ENCODE data around the gene AHSG.

DNA sequence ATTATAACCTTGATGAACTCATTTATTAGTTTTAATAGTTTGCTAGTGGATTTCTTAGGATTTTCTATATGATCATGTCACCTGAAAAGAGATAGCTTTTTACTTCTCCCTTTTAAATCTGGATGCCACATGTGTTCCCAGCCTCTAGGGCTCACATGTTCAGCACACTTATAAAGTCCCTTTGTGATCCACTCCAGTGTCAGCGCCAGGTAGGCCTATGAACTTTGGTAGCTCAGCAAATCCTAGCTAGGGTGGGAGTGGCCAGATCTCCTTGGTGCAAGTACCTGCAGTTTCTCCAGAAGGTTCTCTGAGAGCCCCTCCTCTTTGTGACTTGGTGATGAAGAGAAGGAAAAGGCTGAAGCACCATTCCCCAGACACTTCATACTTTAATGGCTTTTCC lies 36.0 kb downstream of the AHSG start:
- TF ChIP-seq POLR2A (IDR thresholded peaks at IDR 0.05) = no peak
- TF ChIP-seq, protein P1, sequence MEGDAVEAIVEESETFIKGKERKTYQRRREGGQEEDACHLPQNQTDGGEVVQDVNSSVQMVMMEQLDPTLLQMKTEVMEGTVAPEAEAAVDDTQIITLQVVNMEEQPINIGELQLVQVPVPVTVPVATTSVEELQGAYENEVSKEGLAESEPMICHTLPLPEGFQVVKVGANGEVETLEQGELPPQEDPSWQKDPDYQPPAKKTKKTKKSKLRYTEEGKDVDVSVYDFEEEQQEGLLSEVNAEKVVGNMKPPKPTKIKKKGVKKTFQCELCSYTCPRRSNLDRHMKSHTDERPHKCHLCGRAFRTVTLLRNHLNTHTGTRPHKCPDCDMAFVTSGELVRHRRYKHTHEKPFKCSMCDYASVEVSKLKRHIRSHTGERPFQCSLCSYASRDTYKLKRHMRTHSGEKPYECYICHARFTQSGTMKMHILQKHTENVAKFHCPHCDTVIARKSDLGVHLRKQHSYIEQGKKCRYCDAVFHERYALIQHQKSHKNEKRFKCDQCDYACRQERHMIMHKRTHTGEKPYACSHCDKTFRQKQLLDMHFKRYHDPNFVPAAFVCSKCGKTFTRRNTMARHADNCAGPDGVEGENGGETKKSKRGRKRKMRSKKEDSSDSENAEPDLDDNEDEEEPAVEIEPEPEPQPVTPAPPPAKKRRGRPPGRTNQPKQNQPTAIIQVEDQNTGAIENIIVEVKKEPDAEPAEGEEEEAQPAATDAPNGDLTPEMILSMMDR (IDR thresholded peaks at IDR 0.05) = no peak
- no peak for TF ChIP-seq EP300 (IDR thresholded peaks at IDR 0.05)
